ENCODE results near the gene CEP41. TPM values are rescaled to one million over a fixed set of nuclear protein-coding genes. Genes with fewer than 3 reads are reported as not detected.

CEP41 gene
- total RNA-seq, 4 donors from 2014 or later = 3.1 to 10.7 (median 7.9) TPM

DNA sequence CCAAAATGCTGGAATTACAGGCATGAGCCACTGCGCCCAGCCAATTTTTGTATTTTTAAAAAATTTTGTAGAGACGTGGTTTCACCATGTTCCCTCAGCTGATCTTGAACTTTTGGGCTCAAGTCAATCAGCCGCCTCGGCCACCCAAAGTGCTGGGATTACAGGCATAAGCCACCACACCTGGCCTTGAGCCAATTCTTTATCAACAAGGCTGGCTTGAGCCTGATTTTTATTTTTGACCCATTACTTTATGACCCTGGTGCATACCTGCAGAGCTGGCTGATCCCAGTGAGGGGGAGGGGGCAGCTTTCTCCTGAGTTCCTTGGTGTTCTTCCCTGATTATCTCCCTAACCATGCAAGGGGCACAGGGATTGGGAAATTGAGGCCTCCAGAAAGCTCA is 76.4 kb downstream of the CEP41 start:
- 95 to 97% methylated on average over 4 of the region's 4 CpGs for WGBS, 2 donors
- intact Hi-C loops (cut with DNase I) = no loop called here
- H3K27me3 ChIP-seq = no peaks in the 10 kb centered on the region
- TF ChIP-seq, protein P1, sequence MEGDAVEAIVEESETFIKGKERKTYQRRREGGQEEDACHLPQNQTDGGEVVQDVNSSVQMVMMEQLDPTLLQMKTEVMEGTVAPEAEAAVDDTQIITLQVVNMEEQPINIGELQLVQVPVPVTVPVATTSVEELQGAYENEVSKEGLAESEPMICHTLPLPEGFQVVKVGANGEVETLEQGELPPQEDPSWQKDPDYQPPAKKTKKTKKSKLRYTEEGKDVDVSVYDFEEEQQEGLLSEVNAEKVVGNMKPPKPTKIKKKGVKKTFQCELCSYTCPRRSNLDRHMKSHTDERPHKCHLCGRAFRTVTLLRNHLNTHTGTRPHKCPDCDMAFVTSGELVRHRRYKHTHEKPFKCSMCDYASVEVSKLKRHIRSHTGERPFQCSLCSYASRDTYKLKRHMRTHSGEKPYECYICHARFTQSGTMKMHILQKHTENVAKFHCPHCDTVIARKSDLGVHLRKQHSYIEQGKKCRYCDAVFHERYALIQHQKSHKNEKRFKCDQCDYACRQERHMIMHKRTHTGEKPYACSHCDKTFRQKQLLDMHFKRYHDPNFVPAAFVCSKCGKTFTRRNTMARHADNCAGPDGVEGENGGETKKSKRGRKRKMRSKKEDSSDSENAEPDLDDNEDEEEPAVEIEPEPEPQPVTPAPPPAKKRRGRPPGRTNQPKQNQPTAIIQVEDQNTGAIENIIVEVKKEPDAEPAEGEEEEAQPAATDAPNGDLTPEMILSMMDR (IDR thresholded peaks at IDR 0.05) = no peak
- no peak for TF ChIP-seq POLR2A (IDR thresholded peaks at IDR 0.05)
- H3K27ac ChIP-seq = peak overlapping the region in 2 of 3 donors; percentile 52 to 68
- peaks cover 9 to 27% of the 10 kb centered on the region in 2 donors for H3K4me1 ChIP-seq
- H3K9me3 ChIP-seq = no peaks in the 10 kb centered on the region
- no peak for DNase-seq
- no peak overlapping the region for H3K4me3 ChIP-seq (replicated peaks in 1 of 3)
- no peaks in the 10 kb centered on the region for H3K36me3 ChIP-seq

DNA sequence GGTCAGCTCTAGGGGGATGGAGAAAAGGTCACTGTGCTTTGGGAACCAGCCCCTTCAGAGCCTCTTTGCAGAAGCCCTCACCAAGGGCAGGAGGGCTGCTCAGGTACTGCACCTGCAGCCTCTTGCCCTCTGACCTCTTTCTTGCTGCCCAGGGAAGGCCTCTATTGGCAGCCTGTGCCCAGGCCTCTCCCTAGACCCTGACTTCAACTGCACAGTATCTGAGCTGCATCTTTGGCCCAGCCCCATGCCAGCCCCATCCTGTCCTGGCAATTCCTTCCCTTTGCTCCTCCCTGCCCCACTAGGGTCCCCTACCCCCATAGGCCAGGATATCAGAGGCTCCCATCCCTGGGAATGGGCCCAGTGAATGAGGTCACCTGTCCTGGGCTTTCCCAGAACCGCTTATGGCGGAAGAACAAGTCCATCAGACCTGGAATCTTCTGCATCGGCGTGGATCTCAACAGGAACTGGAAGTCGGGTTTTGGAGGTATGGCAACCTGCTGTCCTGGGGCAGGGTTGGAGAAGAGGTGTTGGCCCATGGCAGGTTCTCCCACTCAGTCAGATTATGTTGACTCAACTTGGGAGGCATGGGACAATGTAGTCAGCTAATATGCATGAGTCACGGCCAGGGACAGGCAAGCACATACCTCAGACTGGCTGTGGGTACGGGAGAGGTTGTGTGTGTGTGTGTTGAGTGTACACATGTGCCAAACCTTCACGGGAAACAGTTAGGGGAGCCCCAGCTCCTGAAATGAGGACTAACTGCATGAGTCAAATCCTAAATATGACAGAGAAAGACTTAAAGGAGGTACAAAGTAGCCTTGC is 77.6 kb downstream of the CEP41 start:
- Histone ChIP-seq H3K27me3 (no peaks in the 10 kb centered on the region), H3K9me3 (no peaks in the 10 kb centered on the region), H3K4me3 (replicated peaks in 1 of 3) (no peak overlapping the region), H3K36me3 (no peaks in the 10 kb centered on the region), H3K27ac (no peak overlapping the region), H3K4me1 (peaks cover 9 to 27% of the 10 kb centered on the region in 2 donors)
- DNase-seq = no peak
- TF ChIP-seq POLR2A (IDR thresholded peaks at IDR 0.05) = no peak
- TF ChIP-seq, protein P1 (IDR thresholded peaks at IDR 0.05) = no peak
- WGBS, 2 donors = 82 to 87% methylated on average over 8 of the region's 8 CpGs
- intact Hi-C loops (cut with DNase I) = no loop called here

DNA sequence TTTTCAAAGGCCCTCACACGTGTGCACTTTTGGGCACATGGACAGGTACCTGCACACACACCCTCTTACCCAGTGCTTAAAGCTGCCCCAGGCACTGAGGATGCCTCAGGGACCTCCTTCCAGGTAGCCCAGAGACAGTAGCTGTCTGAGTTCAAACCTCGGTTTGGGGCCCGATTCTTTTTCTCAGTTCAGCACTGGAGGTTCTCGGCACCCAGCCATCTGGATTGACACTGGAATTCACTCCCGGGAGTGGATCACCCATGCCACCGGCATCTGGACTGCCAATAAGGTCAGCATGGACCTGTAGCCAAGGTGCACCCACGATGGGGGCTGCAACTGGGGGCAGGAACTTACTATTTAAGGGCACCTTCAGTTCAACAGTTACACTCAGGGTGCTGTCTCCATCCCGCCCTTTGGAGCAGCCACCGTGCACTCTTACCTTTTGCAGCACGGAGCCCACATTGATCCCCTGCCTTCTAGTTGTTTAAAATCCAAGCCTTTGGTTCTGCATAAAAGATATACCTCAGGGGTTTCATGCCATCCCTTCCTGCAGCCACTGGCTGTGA is 78.5 kb downstream of the CEP41 start:
- TF ChIP-seq, protein P1 (IDR thresholded peaks at IDR 0.05) = no peak
- no peak for TF ChIP-seq POLR2A (IDR thresholded peaks at IDR 0.05)
- Histone ChIP-seq H3K9me3 (no peaks in the 10 kb centered on the region), H3K4me1 (peaks cover 9 to 27% of the 10 kb centered on the region in 2 donors), H3K27me3 (no peaks in the 10 kb centered on the region), H3K27ac (no peak overlapping the region), H3K4me3 (replicated peaks in 1 of 3) (no peak overlapping the region), H3K36me3 (no peaks in the 10 kb centered on the region)
- no peak for DNase-seq
- 95 to 99% methylated on average over 10 of the region's 10 CpGs for WGBS, 2 donors
- intact Hi-C loops (cut with DNase I) = no loop called here

GRCh38 chr7:130361681-130362080 is 79.1 kb downstream of the CEP41 start:
- no peak for TF ChIP-seq POLR2A (IDR thresholded peaks at IDR 0.05)
- TF ChIP-seq, protein P1 (IDR thresholded peaks at IDR 0.05) = no peak

GRCh38 chr7:130360518-130360917 is 80.3 kb downstream of the CEP41 start:
- TF ChIP-seq, protein P1 (IDR thresholded peaks at IDR 0.05) = no peak
- TF ChIP-seq POLR2A (IDR thresholded peaks at IDR 0.05) = no peak
- Histone ChIP-seq H3K4me3 (replicated peaks in 1 of 3) (no peak overlapping the region), H3K36me3 (no peaks in the 10 kb centered on the region), H3K4me1 (peaks cover 20 to 35% of the 10 kb centered on the region in 2 donors), H3K27me3 (no peaks in the 10 kb centered on the region), H3K27ac (no peak overlapping the region), H3K9me3 (no peaks in the 10 kb centered on the region)
- no peak for DNase-seq
- intact Hi-C loops (cut with DNase I) = no loop called here
- 92 to 94% methylated on average over 3 of the region's 3 CpGs for WGBS, 2 donors

More at GRCh38 chr7:130361681-130362080, 79.1 kb downstream of the CEP41 start:
- DNase-seq = no peak
- Histone ChIP-seq H3K36me3 (no peaks in the 10 kb centered on the region), H3K4me1 (peaks cover 15 to 31% of the 10 kb centered on the region in 2 donors), H3K27ac (no peak overlapping the region), H3K9me3 (no peaks in the 10 kb centered on the region), H3K27me3 (no peaks in the 10 kb centered on the region), H3K4me3 (replicated peaks in 1 of 3) (no peak overlapping the region)
- 90 to 94% methylated on average over 7 of the region's 7 CpGs for whole genome bisulfite sequencing, 2 donors
- intact Hi-C loops (cut with DNase I) = no loop called here
